Stimulated activated naive CD8-positive, alpha-beta T cell treated with anti-CD3 and anti-CD28 coated beads, Interleukin-15, Interleukin-2, amounts not matched to agents 100 U/mL and 50 U/mL, for 24 hours (primary cell): ENCODE data around the gene ARHGAP29.
"Not testable (repeated sequence)": the region's sequence is repeated elsewhere in the genome, so short reads cannot be mapped to it uniquely, and the experiment has no call there.

Experiments
- ATAC-seq: fragments of 150-1000 bp; cut with Tn5 transposase; one replicate; pipeline ENCODE4 v1.10.0; 2021
- DNase-seq: peaks from one replicate; pipeline ENCODE4 v3.0.0; 2021

ARHGAP29 gene

DNA sequence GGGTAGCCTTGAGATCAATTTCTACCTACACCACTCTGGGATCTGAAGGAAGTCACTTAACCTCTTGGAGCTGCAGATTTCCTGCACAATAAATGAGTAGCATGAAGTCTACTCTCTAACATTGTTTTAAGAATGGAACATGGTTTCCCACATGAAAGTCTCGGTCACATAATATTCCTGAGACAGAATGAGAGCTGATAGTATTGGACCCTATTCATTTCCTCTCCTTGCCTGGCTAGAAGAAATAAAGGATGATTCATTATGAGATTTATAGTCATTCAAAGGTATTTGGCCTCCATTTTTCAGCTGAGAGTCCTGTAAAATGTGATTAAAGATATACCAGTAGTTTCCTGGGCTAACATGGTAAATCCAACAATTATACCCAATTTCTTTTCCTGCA, 56.7 kb downstream of the ARHGAP29 start:
- no peak for DNase-seq
- ATAC-seq: no peak

DNA sequence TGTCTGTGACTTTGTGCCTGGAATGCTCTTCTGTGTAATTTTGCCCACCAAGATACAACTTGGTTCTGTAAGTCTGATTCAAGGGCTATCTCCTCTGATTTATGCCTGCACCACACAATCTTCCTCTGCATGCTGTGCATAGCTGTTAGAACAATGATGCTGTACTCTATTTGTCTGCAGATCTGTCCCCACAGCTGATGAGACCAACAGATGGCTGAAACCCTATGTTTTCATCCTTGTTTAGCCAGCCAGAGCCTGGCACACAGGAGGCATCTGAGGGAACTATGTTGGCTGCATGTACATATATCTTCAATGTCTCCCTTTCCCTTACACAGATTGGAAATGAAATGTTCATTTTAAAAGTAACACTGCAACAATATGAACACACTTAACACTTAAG, 58.5 kb downstream of the ARHGAP29 start:
- DNase-seq (no peak), ATAC-seq (no peak)

DNA sequence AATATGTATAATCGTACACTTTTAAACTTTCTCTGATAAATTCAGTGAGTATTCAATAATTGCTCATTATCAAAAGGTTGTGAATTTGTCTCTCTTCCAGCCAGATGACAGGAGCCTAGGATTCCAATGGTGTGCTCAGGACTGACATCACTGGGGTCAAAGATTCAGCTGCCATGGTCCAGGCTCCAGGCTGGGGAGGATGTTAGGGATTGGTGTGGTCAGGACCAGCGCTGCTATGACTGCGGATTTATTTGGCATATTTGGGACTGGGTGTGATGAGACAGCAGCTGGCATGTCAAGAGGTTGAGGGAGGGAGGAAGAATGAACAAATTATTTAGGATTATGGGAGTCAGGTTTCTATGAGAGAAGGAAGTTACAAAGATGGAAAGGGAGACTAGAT, 68.3 kb downstream of the ARHGAP29 start:
- no peak for DNase-seq
- ATAC-seq: no peak

DNA sequence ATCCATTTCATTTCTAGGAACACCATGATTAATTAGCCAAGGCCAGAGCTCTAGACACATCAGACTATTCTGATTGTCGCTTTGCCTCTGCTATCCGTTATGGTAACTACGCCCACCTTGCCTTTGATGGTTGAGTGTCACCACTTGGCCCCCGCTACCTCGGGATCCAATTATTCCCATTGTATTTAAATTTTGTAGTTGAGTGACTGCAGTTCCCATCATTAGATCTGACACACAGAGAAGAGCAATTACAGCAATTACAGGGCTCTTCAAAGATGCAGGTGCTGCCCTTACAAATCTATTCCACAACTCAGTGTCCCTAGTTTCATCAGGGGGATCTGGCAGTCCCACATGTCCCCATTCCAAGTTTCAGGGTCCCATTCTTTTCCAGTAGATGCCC, 71.5 kb downstream of the ARHGAP29 start:
- ATAC-seq (no peak), DNase-seq (no peak)

DNA sequence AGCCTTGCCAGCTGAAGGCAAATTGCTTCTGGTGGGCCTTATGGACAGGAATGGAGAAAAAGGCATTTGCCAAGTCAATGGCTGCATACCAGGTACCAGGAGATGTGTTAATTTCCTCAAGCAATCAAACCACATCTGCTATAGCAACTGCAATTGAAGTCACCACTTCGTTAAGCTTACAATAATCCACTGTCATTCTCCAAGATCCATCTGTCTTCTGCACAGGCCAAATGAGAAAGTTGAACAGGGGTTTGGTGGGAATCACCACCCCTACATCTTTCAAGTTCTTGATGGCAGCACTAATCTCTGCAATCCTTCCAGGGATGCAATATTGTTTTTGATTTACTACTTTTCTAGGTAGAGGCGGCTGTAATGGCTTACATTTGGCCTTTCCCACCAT, 72.5 kb downstream of the ARHGAP29 start:
- ATAC-seq: not testable (repeated sequence)

DNA sequence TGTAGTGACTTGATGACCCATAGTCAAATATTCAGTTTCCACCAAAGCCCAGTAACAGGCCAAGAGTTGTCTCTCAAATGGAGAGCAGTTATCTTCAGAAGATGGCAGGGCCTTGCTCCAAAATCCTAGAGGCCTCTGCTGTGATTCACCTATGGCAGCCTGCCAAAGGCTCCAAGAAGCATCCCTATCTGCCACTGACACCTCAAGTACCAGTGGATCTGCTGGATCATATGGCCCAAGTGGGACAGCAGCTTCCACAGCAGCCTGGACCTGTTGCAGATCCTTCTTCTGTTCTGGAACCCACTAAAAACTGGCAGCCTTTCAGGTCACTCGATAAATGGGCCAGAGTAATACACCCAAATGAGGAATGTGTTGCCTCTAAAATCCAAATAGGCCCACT, 73.3 kb downstream of the ARHGAP29 start:
- not testable (repeated sequence) for ATAC-seq, DNase-seq

More for the DNA sequence above, 72.5 kb downstream of the ARHGAP29 start:
- not testable (repeated sequence) for DNase-seq

DNA sequence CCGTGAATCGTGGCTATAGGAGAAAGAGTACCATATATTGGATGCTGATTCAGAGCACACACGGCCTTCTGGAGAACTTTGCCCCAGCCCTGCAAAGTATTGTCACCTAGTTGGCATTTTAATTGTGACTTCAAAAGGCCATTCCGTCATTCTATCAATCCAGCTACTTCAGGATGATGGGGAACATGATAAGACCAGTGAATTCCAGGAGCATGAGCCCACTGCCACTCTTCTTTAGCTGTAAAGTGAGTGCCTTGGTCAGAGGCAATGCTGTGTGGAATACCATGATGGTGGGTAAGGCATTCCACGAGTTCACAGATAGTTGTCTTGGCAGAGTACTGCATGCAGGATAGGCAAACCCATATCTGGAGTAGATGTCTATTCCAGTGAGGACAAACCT, 74.1 kb downstream of the ARHGAP29 start:
- not testable (repeated sequence) for DNase-seq, ATAC-seq

DNA sequence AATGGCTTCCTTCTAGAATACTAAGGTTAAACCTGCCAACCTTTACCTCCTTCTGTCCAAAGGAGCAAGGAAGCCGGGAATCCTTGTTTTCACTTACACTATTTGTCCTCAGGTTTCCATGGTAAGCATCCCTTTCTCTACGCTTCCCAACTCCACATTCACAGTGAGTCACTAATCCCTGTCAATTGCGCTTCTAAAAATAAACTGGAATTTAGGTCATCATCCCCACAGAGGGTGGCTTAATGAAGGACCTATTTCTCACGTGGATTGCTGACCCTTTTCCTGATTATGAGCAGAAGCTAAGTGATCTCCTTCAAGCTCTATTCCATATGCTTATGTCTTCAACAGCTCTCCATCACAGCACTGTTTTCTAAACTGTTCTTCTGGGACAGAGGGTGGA, 76.6 kb downstream of the ARHGAP29 start:
- ATAC-seq: no peak
- no peak for DNase-seq

DNA sequence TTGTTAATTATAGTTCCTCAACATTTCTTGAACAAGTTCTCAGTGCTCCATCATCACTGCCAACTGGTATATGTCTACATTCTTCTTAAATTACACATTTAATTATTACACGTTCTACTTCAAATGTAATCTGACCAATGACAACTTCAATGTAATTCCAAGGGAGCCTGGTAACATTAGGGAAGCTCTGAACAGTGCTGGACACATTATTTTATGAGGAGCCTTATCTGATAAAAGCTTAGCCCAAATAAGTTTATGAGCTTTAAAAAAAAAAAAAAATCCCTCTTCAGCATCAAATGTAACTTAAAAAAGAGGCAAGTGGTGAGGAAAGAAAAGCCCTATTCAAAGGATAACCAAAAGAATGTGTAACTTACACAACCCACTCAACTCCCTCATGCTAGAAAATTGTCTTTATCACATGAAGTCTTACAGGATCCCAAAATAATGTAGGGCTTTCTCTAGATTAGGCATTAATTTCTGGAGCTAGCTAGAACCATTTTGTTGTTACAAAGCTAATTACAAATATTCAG, 81.2 kb downstream of the ARHGAP29 start:
- DNase-seq: no peak
- ATAC-seq: no peak

DNA sequence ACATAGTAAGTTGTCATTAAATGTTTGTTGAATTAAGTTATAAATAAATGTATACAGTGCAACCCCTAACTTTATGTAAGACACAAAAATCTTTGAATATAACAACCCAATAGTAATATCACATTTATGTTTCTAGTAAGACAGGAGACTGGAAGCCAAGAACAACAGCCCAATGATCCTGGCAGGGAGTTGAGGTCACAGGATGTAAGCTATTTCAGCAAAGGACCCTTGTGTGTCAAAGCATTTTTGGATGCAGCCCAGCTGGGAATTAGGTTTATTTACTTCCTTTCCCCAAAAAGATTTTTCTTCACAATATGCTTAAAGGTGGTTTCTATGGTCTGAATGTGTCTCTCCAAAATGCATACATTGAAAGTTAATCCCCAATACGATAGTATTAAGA, 82.4 kb downstream of the ARHGAP29 start:
- DNase-seq: no peak
- ATAC-seq: no peak

DNA sequence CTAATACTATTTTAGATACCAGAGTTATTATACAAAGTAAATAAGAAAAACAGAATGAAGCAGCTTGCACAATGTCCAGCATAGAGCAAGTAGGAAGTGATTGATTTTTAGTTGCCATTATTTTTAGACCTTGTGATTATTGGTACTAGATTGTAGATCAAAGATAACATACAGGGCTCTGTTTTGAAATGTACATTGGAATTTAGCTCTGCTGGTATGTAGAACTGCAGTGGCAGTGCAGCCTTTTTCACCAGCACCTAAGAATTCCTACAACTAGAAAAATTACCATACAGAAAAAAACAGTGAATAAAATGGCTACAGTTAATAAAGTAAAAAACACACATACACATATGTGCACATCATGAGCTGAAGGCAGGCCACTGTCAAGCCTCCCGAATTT, 84.3 kb downstream of the ARHGAP29 start:
- DNase-seq (no peak), ATAC-seq (no peak)

DNA sequence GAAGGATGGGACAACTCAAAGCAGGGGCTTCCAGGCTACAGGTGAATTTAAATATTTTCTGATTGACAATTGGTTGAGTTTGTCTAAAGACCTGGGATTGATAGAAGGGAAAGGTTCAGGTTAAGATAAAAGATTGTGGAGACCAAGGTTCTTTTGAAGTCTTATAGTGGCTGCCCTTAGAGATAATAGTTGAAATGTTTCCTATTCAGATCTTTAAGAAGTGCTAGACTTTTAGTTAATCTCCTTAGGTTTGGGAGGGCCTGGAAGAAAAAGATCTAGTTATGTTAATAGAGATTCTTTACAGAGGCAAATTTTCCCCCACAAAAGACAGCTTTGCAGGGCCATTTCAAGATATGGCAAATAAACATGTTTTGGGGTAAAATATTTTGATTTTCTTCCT, 88.2 kb downstream of the ARHGAP29 start:
- not testable (repeated sequence) for DNase-seq, ATAC-seq

DNA sequence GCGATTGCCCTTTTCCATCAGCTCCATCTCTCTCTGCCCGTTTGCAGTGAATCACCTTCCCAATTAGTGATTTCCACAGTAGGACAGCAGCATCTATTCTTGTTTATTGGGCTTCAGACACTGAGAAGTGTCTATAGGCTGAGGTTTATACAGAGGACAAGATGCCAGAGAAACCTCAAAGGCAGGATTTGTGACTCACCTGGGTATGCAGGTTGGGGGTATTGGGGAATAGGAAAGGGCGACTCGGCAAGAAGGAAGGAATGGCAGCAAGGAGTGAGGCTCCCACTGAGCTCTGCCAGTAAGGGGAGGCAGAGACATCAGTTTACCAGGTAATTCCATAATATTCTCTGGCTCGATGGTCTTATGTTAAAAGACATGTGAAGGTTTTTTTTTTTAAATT, 91.1 kb downstream of the ARHGAP29 start:
- ATAC-seq: no peak
- DNase-seq: no peak

DNA sequence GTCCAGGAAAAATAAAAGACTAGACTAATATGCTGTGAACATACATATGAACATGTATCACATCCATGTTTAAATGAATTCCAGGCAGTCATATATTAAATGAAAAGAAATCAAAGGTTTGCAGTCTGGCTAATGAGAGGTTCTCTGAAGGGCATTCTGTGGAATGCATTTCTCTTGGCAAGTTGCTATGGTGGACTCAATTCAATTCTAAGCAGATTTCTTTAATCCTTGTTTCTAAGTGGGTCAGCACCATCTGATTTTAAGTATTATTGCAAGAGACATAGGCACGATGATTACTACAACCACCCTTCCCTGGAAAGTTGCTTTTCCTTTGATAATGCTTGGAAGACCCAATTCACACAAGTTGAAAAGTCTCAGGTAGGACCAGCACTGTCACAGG, 92.5 kb downstream of the ARHGAP29 start:
- no peak for ATAC-seq
- DNase-seq: no peak

DNA sequence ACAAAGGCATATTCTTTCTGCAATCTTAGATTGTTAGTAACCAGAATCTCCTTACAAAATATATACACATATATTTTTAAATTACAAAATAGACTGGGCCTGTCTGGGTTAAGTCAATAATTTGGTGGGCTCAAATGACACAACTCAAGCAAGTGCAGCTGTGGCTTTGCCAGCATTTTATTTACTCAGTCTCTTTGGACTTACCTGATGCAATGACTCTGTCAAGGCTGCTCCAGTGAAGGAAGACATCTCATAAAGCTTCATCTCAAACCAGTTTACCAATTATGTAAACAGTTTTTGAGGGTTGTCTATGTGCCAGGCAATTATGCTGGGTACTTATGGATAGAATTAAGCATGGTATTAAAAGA, 93.6 kb downstream of the ARHGAP29 start:
- ATAC-seq (no peak), DNase-seq (no peak)

DNA sequence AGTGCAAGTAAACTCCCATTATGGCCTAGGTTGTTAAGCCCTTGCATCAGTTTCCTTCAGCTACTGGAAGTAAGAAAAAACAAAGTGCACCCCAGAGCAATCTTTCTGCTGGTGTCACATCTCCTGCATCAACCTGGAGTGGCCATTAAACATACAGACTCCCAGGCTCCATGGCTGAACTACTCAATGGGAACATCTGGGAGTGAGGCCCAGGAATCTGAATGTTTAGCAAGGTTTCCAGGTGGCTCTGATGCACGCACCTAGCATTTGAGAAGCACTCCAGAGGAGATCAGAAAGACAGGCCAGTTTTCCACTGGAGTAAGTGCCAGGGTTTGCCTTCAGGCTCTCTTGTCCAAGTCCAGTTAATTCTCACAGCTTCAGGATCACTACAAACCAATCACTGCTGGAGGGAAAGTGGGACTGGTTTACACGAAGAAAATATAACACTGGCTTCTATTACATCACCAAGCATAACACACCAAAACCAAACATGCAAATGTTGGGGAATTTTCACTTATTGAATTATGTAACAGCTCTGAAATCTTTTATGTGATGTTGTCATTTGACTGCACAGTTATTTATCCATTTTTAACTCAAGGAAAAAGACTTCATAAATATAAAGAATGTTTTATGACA, 94.1 kb downstream of the ARHGAP29 start:
- no peak for DNase-seq
- ATAC-seq: no peak

DNA sequence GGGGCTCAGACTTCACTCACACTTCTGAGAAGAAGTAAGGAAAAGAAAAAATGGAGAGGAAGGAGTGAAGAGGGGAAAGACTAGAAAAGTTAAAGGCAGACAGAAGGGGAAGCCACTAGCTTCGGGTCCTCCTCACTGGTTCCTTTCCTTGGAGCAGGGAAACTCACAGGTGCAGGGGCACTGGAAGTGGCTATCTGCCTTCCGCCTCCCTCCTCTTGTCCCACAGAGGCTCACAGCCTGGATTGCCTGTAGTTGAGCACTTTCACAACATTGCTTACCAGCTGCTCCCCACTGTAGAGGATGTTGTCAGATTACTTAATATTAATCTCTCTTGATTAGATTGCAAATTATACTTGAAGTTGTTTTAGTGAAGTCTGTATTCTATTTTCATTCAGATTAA, 94.8 kb downstream of the ARHGAP29 start:
- DNase-seq (no peak), ATAC-seq (no peak)

DNA sequence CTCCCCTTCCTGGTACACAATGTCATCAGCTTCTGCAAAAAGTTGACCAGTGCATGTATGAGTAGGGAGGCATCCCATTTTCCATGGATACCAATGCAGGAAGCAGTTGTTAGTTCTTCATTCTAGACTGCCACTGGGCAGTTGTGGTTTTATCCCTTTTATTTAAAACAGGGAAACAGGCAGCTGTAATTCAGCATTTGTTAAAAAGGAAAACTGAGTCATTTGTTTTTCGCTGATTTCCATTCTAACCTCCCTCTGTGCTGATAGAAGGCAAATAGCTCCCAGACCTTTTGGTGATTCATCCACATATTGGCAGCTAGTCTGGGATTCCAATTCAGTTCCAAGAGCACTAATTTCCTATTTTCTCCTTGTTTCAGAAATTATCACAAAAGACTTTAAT, 95.4 kb downstream of the ARHGAP29 start:
- DNase-seq: no peak
- no peak for ATAC-seq

DNA sequence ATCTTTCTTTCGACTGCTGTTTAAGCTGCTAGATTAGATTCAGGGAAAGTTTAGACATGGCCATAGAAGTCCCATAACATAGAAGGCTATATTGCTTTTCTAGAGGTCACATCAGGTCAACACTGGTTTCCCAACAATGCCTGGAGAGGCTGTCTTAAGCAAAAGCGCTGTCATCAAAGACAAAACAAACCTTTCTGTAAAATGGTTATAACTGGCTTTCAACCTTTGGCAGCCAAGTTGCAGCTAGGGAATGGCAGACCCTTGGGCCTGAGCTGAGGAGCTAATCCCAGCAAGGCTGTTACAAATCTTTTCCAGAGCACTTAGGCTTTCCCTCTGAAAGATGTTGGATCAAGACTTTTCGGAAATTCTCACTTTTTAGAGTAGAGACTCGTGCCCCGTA, 105.3 kb downstream of the ARHGAP29 start:
- ATAC-seq (no peak), DNase-seq (no peak)

DNA sequence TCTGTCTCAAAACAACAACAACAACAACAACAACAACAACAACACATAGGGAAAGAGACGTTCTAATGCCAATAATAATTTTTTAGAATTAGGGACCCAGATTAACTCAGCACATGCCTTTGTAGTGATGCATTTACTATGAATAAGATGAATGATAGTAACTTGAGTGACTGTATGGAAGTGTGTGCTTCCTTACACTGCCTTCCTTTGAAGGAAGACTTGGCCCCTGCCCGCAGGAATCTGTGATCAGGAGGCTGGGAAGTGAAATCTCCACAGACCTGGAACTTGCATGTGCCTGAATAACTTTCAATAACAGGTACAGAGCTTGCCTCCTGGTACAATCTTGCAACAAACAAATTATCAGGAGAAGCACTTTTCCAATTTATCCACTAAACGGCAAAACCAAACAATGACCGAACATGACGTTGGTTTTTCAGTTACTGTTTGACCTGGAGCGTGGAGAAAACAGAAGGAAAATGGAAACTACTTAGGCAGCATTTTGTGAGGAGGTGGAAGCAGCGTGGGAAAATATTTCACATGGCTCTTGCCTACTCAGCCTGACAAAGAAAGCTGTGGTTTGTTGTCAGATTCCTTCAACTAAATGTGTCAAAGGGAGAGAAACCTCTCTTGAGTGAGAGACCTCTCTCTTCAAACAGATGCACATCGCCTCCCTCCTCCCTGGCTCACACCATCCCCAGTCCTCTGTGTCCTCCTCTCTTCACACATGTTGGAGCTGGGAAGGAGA, 106.4 kb downstream of the ARHGAP29 start:
- ATAC-seq (no peak), DNase-seq (no peak)

DNA sequence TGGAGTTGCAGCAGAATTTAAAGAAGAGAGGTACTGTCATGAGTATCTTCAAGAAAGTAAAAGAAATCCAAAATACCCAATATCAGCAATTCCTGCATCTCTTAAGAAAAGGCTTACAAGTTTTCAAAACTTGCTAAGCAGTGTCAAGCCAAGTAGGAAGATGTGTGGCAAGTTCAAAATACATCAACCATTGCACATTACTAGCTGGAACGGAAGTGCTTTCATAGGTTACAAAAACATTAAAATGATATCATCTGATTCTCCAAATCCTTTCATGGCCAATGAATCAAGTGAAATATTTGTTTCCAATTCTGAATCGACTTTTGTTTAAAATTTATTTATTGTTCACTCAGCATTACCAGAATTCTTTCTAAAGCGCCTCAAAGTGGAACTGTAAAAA, 110.7 kb downstream of the ARHGAP29 start:
- DNase-seq (no peak), ATAC-seq (no peak)

DNA sequence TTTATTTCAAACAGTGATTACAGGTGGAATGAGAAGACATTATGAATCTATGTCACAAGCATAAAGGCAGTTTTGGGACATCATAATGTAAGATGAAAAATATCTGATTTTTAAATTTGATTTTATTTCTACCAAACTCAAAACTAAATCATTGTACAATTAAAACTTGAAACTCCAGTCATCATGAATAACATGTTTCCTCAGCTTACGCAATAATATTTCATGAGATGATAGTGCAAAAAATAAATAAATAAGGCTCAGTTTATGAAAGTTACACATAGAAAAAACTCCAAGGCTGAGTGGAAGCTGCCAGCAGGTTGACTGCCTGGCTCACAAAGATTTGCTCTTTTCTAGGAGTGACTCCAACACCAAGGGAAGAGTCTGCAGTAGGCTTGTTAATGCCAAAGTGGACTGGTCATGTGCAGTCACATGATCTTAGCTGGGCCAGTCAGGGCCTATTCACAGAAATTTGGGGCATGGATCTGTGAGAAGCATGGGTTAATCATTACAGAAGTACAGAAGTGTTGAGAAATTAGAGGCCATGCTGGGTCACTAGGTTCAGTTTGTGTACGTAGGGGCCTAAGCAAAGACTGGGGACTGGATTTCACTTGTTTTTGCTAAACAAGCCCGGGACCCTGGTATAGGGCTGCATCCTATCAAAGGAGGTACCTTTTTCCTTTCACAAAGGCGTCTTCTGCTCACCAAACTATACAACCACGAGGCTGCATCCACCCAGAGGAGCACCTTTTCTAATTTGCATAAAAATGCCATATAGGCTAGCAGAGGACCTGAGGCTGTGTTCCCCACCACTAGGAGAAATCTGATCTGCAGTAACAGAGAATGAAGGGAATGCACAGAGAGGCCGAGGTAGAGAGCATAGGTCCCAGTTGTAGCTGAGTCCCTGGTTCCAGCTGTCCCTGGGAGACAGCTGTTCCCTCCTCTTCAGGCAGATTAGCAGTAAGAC, 111.6 kb downstream of the ARHGAP29 start:
- DNase-seq (no peak), ATAC-seq (no peak)

DNA sequence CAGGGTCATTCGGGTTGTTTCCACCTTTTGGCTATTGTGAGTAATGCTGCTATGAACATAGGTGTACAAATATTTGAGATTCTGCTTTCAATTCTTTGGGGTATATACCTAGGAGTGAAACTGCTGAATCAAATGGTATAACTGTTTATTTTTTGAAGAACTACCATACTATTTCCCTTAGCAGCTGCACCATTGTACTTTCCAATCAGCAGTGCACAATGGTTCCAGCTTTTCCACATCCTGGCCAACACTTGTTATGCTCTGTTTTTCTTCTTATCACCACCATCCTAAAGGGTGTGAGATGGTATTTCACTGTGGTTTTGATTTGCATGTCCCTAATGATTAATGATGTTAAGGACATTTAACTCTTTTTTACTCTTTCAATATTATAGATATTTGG, 112.8 kb downstream of the ARHGAP29 start:
- no peak for DNase-seq
- ATAC-seq: no peak
